Inflammatory macrophage treated with lipopolysaccharide for 1 hour (primary cell): Measurements from ENCODE around the gene TDRD9.
"Not testable (repeated sequence)": the region's sequence is repeated elsewhere in the genome, so short reads cannot be mapped to it uniquely, and the experiment has no call there.

Source experiments
- DNase-seq, 2 donors: peaks; one replicate each; pipeline ENCODE4 v3.0.0-alpha.2; 2020 to 2022

The TDRD9 gene

GRCh38 chr14:103891667-103892215 lies 36.5 kb upstream of the TDRD9 start:
- no peak for DNase-seq

GRCh38 chr14:103892247-103892646 lies 36.0 kb upstream of the TDRD9 start:
- DNase-seq, result no peak

DNA sequence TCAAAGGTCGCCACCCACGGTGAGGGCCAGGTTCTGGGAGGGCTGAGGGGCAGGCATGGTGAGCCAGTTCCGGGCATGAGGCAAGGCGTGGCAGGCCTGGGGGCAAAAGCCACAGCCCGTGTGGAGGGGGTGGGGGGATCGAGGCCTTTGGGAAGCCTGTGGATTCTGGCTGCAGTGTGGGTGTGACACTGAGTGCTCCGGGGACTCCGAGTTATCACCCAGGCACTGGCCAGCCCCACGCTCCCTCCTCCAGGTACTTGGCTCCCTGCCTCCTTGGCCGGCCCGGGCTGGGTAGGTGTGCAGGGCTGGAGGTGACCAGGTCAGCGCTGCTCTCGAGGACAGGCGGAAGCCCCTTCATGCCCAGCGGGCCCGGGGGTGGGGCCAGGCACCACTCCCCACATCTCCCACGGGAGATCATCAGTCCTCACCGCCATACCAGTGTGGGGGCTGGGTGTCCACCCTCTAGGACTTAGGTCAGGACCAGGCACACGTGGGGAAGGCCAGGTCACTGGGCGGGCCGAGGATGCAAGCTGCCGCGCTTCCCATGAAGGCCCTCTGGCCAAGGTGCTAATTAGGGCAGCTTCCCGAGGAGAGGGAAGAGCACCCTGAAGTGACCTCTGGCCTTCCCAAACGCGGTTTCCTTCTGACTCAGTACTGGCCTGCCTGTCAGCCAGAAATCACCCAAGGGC lies 34.1 kb upstream of the TDRD9 start:
- DNase-seq, result peak in 1 of 2 donors; percentile 18

DNA sequence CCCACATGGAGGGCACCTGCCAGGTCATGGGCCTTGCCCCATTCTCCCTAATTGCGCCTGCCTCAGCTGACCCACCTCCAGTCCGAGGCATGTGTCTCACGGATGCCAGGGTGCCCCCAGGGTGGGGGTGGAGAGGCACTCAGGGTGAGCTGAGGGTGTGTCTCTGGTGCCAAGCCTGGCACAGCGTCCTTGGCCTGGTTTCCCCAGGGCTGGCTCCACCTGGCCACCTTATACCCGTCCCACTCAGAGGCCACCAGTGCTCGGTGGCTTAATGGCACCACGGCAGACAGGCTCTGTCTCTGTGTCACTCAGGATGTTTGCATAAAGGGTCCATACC lies 33.6 kb upstream of the TDRD9 start:
- DNase-seq, result no peak

- no peak for DNase-seq
These were observed 31.7 kb upstream of the TDRD9 start for GRCh38 chr14:103896578-103896977.

DNA sequence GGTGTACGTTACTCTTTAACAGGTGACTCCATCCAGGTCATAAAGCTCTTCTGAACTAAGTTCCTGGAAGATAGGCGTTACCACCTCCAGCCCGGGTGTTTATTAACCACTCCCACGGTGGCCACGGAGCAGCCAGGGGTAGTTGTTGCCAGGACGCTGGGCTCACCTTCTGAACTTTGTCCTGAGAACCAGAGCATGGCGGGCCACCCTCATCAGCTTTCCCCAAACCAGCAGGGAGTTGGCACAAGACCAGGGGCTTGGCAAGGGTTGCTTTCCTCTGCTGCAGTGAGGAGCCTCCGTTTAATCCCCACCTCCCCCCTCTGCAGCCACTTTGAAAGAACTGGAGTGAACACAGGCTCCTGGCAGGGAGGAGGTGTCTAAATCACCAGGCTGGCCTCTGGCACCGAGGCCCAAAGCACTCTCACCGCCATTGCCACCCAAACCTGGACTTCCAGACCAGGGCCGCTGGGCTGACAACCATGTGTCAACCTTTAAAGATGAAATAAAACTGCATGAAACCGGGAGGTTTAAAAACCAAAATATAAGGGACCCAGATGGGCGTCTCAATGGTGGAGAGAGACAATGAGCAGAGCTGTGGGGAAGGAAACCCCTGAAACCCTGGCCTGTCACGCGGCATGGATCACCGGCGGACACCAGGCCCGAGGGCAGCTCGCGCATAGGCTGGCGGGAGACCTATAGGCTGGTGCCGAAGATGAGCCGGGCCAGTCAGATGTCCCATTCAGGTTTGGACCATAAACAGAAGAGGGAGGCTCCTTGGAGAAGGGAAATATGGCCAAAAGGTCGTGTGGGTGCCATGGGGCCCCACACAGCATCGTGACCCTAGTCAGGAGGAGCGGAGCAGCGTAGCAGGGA lies 30.9 kb upstream of the TDRD9 start:
- no peak for DNase-seq

GRCh38 chr14:103898204-103898603 lies 30.1 kb upstream of the TDRD9 start:
- no peak for DNase-seq

DNA sequence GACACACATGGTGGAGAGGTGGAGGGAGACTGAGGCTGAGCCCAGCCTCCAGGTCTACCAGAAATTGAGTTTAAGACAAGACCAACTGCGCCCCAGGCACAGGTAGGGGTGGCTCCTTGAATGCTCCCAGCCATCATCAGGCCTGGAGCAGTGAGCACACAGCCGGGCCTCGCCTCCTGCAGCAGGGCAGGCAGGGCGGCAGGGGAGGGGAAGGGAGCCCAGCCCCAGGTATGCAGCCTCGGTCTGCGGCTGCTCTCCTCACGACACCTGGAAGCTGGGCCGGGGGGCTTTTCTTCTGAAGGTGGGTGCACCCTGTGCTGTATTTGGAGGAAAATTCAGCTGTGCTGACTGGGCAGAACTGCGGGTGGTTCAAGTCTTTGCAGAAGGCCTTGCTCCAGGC lies 29.5 kb upstream of the TDRD9 start:
- DNase-seq, result no peak

DNA sequence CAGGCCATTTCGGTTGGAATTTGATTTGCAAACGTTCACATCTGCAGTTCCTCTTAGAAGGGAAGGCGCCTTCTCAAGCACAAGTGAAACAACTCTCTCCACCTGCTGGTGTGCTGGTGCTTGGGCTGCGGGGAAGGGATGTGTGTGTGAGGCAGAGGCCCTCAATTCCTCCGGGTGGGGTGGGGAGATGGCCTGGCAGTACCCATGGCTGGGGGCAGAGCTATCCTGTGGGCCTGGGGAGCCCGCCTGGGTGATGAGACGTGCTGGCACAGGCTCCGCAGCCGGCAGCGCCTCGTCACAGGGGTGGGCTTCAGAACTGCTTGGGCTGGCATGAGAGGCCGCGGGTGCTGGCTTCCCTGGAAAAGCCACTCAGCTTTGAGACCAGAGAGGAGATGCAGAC lies 28.9 kb upstream of the TDRD9 start:
- no peak for DNase-seq

DNA sequence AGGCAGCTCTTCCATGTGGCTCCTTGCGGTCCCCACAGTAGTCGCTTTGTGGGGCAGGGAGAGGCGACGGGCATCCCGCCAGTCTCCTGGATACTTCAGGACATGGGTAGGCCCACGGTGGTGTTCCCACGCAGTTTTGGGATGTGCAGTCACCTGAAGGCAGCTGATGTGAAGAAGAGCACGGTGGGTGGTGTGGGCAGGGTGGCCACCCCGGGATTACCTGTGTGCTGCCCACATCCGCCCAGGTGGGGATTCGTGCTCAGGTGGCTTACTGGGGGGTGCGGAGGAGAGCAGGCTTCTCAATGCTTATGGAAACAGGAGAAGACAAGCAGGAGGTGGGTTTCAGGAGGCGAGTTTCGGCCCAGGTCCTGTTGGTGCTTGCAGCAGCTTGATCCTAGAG lies 28.4 kb upstream of the TDRD9 start:
- no peak for DNase-seq

DNA sequence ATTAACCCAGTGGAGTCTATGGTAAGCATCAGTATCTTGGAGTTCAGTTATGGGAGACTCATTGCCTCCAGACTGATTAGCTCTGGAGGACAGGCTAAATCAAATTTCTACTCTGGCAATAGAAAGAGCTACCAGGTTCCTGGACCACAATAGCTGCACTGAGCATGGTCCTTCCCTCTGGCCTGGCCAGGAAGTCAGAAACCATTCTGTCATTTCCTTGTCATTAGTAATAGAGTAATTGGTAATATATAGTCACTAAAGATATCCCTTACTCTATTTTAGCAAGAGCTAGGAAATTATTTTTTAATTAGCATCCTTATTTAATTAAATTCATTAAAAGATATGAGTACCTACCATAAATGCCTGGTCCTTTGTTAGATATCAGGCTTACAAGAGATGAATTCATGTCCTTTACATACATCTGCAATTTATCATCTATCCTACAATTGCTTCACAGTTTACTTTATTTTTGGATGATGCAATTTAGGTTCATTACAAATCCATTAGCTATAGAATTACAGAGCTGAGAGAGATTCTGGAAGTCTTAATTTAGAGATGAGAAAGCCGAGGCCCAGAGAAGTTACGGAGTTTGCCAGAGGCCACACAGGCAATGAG lies 23.7 kb upstream of the TDRD9 start:
- no peak for DNase-seq

GRCh38 chr14:103905842-103906456 lies 22.3 kb upstream of the TDRD9 start:
- no peak for DNase-seq

DNA sequence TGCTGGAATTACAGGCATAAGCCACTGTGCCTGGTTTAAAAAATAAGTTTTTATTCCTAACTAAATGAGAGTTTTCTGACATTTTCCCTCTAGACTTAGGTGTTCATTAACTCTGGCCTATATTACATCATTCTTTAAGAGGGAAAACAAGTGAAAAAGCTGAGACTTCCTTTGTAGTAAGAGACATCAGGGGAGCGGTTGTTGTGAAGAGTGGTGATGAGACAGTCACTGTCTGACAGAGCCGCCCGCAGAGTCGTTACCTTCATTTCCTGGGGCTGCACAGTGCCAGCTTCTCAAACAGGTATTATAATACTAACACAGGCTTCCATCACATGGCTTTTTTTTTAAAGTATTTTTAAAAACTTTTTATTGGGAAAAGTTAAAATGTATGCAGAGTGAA lies 19.7 kb upstream of the TDRD9 start:
- DNase-seq, result no peak

- no peak for DNase-seq
These were observed 18.6 kb upstream of the TDRD9 start for GRCh38 chr14:103909531-103910261.

DNA sequence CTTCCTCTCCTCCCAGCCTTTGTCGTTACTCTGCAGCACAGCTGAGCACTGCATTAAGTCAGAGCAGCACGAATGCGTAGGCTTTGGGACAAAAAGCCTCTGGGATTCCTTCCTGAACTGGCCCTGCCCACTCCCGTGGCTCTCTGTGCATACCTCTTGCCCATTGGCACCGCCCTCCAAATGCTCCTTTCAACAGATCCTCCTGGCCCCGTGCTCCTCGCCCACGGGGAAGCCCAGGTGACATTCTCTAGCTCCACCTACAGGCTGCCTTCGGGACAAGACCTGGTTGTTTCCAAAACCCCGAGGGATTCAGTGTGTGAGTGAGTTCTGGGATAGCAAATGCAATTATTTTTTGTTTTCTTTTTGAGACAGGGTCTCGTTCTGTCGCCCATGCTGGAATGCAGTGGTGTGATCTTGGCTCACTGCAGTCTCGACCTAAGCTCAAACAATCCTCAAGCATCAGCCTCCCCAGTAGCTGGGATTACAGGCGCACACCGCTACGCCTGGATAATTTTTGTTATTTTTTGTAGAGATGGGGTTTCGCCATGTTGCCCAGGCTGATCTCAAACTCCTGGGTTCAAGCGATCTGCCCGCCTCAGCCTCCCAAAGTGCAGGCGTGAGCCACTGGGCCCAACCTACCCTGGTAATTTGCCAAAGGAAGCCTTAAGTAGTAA lies 17.9 kb upstream of the TDRD9 start:
- DNase-seq, result peak; percentile 76 to 85

GRCh38 chr14:103910984-103911383 lies 17.3 kb upstream of the TDRD9 start:
- DNase-seq, result no peak

DNA sequence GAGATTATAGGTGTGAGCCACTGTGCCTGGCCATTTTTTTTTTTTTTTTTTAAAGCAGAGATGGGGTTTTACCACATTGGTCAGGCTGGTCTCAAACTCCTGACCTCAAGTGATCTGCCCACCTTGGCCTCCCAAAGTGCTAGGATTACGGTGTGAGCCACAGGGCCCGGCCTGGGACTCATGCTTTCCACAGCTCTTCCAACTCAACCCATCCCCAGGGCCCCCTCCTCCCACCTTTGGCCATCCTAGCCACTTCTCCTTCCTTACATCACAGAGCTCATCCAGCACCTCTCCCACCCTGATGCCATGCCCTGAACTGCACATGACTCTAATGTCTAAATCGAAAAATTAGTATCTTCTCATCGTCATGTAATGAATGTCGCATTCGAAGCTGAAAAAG lies 12.6 kb upstream of the TDRD9 start:
- no peak for DNase-seq

DNA sequence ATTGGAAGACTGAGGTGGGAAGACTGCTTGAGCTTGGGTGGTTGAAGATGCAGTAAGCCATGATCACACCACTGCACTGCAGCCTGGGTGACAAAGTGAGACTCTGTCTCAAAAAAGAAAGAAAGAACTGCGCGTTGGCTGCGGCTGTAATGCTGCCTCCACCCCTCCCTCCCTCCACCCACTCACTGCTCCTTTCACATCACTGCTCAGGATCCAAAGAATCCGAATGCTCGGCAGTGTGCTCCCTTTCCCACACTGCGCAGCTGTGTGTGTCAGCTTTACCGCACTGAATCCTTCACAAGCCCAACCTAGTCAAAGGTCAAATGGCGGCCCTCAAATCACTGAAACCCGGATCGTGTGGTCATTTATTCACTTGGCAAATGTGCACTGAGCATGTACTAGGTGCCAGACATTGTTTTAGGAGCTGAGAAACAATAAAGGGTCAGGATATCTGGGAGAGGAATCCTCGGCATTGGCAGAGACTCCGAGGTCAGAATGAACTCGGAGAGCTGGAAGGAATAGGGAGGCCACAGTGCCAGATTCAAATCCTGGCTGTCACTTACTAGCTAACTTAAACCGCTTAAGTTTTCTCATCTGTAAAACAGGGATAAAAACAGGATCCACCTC lies 11.5 kb upstream of the TDRD9 start:
- no peak for DNase-seq

GRCh38 chr14:103920981-103921854 lies 7.0 kb upstream of the TDRD9 start:
- peak; percentile 86 to 93 for DNase-seq

- not testable (repeated sequence) for DNase-seq
These were observed 6.4 kb upstream of the TDRD9 start for GRCh38 chr14:103921855-103922200.

DNA sequence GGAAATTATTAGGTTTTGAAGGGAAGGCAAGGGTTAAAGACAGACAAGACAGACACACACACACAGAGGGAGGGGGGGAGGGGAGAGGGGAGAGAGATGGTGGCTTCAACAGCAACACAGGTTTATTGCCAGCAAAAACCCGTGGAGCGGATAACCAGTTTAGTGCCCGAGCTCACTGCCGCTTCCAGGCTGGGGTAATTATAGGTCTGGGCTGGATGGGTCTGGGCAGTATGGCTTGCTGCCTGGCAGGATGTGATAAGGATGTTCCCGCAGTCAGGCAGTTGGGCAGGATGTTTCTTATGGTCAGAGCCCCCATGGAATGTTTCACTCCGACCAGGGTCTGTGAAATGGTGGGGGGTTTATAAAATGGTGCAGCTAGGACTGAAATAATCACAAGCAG lies 4.4 kb upstream of the TDRD9 start:
- DNase-seq, result no peak
